ENCODE results near the gene NRTN.

Gene NRTN

GRCh38 chr19:5877882-5878281, 73.0 kb downstream of the NRTN start:
- no peaks in the 10 kb centered on the region for H3K36me3 ChIP-seq (ENCODE audit: control insufficient read depth, low read length)
- no peaks in the 10 kb centered on the region for H3K79me2 ChIP-seq (ENCODE audit: control insufficient read depth, low read length)
- no peak overlapping the region for H3K4me3 ChIP-seq (ENCODE audit: low read length)
- TF ChIP-seq, protein P1, sequence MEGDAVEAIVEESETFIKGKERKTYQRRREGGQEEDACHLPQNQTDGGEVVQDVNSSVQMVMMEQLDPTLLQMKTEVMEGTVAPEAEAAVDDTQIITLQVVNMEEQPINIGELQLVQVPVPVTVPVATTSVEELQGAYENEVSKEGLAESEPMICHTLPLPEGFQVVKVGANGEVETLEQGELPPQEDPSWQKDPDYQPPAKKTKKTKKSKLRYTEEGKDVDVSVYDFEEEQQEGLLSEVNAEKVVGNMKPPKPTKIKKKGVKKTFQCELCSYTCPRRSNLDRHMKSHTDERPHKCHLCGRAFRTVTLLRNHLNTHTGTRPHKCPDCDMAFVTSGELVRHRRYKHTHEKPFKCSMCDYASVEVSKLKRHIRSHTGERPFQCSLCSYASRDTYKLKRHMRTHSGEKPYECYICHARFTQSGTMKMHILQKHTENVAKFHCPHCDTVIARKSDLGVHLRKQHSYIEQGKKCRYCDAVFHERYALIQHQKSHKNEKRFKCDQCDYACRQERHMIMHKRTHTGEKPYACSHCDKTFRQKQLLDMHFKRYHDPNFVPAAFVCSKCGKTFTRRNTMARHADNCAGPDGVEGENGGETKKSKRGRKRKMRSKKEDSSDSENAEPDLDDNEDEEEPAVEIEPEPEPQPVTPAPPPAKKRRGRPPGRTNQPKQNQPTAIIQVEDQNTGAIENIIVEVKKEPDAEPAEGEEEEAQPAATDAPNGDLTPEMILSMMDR (IDR thresholded peaks at IDR 0.05; ENCODE audit: low read depth, low read length, poor library complexity, severe bottlenecking), result no peak
- no peak for TF ChIP-seq EZH2phosphoT487 (IDR thresholded peaks at IDR 0.05; ENCODE audit: borderline replicate concordance, low read length)
- H3K4me2 ChIP-seq (ENCODE audit: low read length), result no peak overlapping the region
- H3K27me3 ChIP-seq (ENCODE audit: control insufficient read depth, low read length), result no peaks in the 10 kb centered on the region
- no peak overlapping the region for H3K27ac ChIP-seq (ENCODE audit: low read depth, low read length)
- no peaks in the 10 kb centered on the region for H3K9me3 ChIP-seq (ENCODE audit: control insufficient read depth, insufficient read depth, low read length)
- H3F3A ChIP-seq (ENCODE audit: control insufficient read depth, insufficient read depth), result no peaks in the 10 kb centered on the region
- H3K9me2 ChIP-seq (replicated peaks; ENCODE audit: control insufficient read depth, low read length), result no peaks in the 10 kb centered on the region
- H4K20me1 ChIP-seq (ENCODE audit: control insufficient read depth, insufficient read depth, low read depth, low read length), result no peaks in the 10 kb centered on the region
- H3K4me1 ChIP-seq (ENCODE audit: control insufficient read depth, low read length), result no peaks in the 10 kb centered on the region

Measured in DOHH2 (cell line).